K562 (cell line): ENCODE results near the gene RPS2. TPM values are rescaled to one million over a fixed set of nuclear protein-coding genes. Genes with fewer than 3 reads are reported as not detected.
A peak's percentile ranks its signal among the peaks of the same experiment; 100 is the strongest.

Experiments used
- ATAC-seq: fragments of 200-7000 bp; cut with Tn5 transposase; 3 replicates; pipeline ENCODE4 v1.9.1; 2020; ENCODE audit warnings: moderate library complexity
- BruUV-seq: library from RNA; stranded (reverse); fragments of 400-500 nt; replicated peaks from 2 replicates; lab custom pipeline; 2021; lab: Mats Ljungman, UMichigan
- CTCF ChIA-PET: fragments of 300-600 bp; formaldehyde crosslinking; extraction: SDS; loops from one replicate; lab custom pipeline; 2021; ENCODE audit warnings: low intra/inter-chr PET ratio; lab: Yijun Ruan, JAX
- POLR2A ChIA-PET: fragments of 300-600, 350-650 bp; sonication (Branson Sonifier 250); formaldehyde crosslinking; extraction: SDS; loops from one replicate; lab custom pipeline; 2021; ENCODE audit warnings: antibody characterized with exemption, inconsistent platforms; lab: Yijun Ruan, JAX
- DNase-seq, 4 experiments: peaks; one replicate each; pipeline versions ENCODE4 v3.0.0 to v3.0.0-alpha.2; 2011 to 2018; ENCODE audit warnings: low spot score in 3 of 4, mixed read lengths in 3 of 4; ENCODE audit errors: extremely low read depth in 1 of 4
- FAIRE-seq: peaks from 2 replicates; lab custom pipeline; 2011; peaks lifted over from hg19 to GRCh38; lab: Jason Lieb, UNC
- H2AFZ ChIP-seq: 2 replicates; pipeline ENCODE4 v1.6.0; 2011; ENCODE audit warnings: low read depth, low read length, control low read depth, inconsistent platforms
- H3K27ac ChIP-seq: fragments of 200-600 bp; 3 replicates; pipeline ENCODE4 v1.8.0; 2011; ENCODE audit warnings: low read depth, mild to moderate bottlenecking, control low read depth, inconsistent platforms, low read length, moderate library complexity, mixed read lengths; ENCODE audit errors: extremely low read depth
- H3K27me3 ChIP-seq, 2 experiments: fragments of 300-600 bp in 1 of 2; 2 replicates in 1 of 2; 3 replicates in 1 of 2; pipeline versions ENCODE4 v1.6.0 to v1.8.0; 2011; ENCODE audit warnings: inconsistent platforms in 2 of 2, low read length in 2 of 2, mild to moderate bottlenecking in 1 of 2, mixed read lengths in 1 of 2, moderate library complexity in 1 of 2; ENCODE audit not compliant: control insufficient read depth in 2 of 2, insufficient read depth in 2 of 2
- H3K36me3 ChIP-seq: fragments of 300-600 bp; 3 replicates; pipeline ENCODE4 v1.8.0; 2011; ENCODE audit warnings: mild to moderate bottlenecking, low read length, inconsistent platforms; ENCODE audit not compliant: control insufficient read depth, insufficient read depth
- H3K4me1 ChIP-seq, 2 experiments: fragments of 200-600 bp in 1 of 2; replicated peaks in 1 of 2; 2 replicates in 1 of 2; 3 replicates in 1 of 2; pipeline versions ENCODE4 v1.5.1 to v1.8.0; 2011; ENCODE audit warnings: inconsistent platforms in 2 of 2, low read length in 2 of 2, mild to moderate bottlenecking in 1 of 2, mixed read lengths in 1 of 2, moderate library complexity in 1 of 2; ENCODE audit not compliant: control insufficient read depth in 2 of 2, insufficient read depth in 2 of 2
- H3K4me2 ChIP-seq: 2 replicates; pipeline ENCODE4 v1.6.1; 2011; ENCODE audit warnings: low read length, control low read depth, inconsistent platforms, mixed read lengths; ENCODE audit not compliant: insufficient read depth
- H3K4me3 ChIP-seq: fragments of 200-600 bp; sonication (generic), shearing (Covaris generic); 2 replicates; pipeline ENCODE4 v1.5.1; 2016; ENCODE audit warnings: control low read depth, inconsistent platforms
- H3K79me2 ChIP-seq: fragments of 200-600 bp; 3 replicates; pipeline ENCODE4 v1.8.0; 2011; ENCODE audit warnings: low read length, inconsistent platforms; ENCODE audit not compliant: control insufficient read depth, insufficient read depth
- H3K9ac ChIP-seq, 2 experiments: 2 replicates each; pipeline versions ENCODE4 v1.6.0 to v1.6.1; 2011; ENCODE audit warnings: low read depth in 2 of 2, low read length in 2 of 2, control low read depth in 1 of 2, inconsistent platforms in 1 of 2, mild to moderate bottlenecking in 1 of 2, mixed read lengths in 1 of 2; ENCODE audit not compliant: insufficient read depth in 1 of 2
- H3K9me1 ChIP-seq: one replicate; pipeline ENCODE4 v1.6.0; 2011; ENCODE audit warnings: inconsistent platforms, mild to moderate bottlenecking, low read length, moderate library complexity; ENCODE audit not compliant: control insufficient read depth, insufficient read depth
- H3K9me3 ChIP-seq: replicated peaks from 2 replicates; pipeline ENCODE4 v1.5.1; 2011; ENCODE audit warnings: low read depth, low read length, inconsistent platforms; ENCODE audit not compliant: control insufficient read depth, insufficient read depth
- H4K20me1 ChIP-seq: replicated peaks from 2 replicates; pipeline ENCODE4 v1.6.1; 2011; ENCODE audit warnings: low read length, inconsistent platforms, mixed read lengths; ENCODE audit not compliant: control insufficient read depth, insufficient read depth
- FIP1L1 ChIP-seq: fragments of 200-400 bp; formaldehyde crosslinking; IDR thresholded peaks from 2 replicates; pipeline ENCODE4 v1.6.1; 2018; ENCODE audit warnings: mild to moderate bottlenecking, low read depth, low read length; ENCODE audit not compliant: poor library complexity, severe bottlenecking
- HMGN3 ChIP-seq: IDR thresholded peaks from 2 replicates; pipeline ENCODE4 v1.6.1; 2011; ENCODE audit warnings: borderline replicate concordance, low read depth, mild to moderate bottlenecking, mixed read lengths, low read length; ENCODE audit not compliant: insufficient read length; ENCODE audit errors: extremely low read depth
- MCM2 ChIP-seq: fragments of 450-650 bp; IDR thresholded peaks from 2 replicates; pipeline ENCODE4 v1.6.1; 2017; ENCODE audit warnings: low read depth, mild to moderate bottlenecking
- POLR2G ChIP-seq: fragments of 200-400 bp; formaldehyde crosslinking; IDR thresholded peaks from 2 replicates; pipeline ENCODE4 v1.6.1; 2017; ENCODE audit warnings: low read depth, mild to moderate bottlenecking, antibody characterized with exemption, low read length, moderate library complexity
- RBFOX2 ChIP-seq: fragments of 200-400 bp; formaldehyde crosslinking; IDR thresholded peaks from 2 replicates; pipeline ENCODE4 v1.6.1; 2017; ENCODE audit warnings: low read depth, mild to moderate bottlenecking, low read length, moderate library complexity
- RBM22 ChIP-seq: fragments of 200-400 bp; formaldehyde crosslinking; IDR thresholded peaks from 2 replicates; pipeline ENCODE4 v1.6.1; 2018; ENCODE audit warnings: low read length, low read depth; ENCODE audit not compliant: poor library complexity, severe bottlenecking
- ZBTB33 ChIP-seq: sonication (generic); formaldehyde crosslinking; IDR thresholded peaks from 2 replicates; pipeline ENCODE4 v1.8.1; 2023; ENCODE audit warnings: mild to moderate bottlenecking, missing genetic modification reagents
- ZNF217 ChIP-seq: sonication (generic); formaldehyde crosslinking; IDR thresholded peaks from 2 replicates; pipeline ENCODE4 v1.8.0; 2022; ENCODE audit warnings: mild to moderate bottlenecking, missing genetic modification reagents
- WGBS: fragments of 100-300 bp; shearing (Covaris generic); methylation state at CpG from one replicate; pipeline ENCODE4 v1.1.6; 2016; ENCODE audit warnings: low coverage, mixed read lengths; ENCODE audit not compliant: insufficient coverage; ENCODE audit errors: missing lambda C conversion rate; 5-methylcytosine and 5-hydroxymethylcytosine counted together
- in situ Hi-C: fragments of 300-500 bp; cut with MboI; formaldehyde crosslinking; loops from 4 replicates; pipeline ENCODE4 v1.15.0; 2018; ENCODE audit warnings: inconsistent platforms, mixed read lengths
- intact Hi-C: fragments of 100-400 bp; cut with micrococcal nuclease; formaldehyde crosslinking; loops from 2 replicates; pipeline ENCODE4 v1.14.2; 2022
- polyA plus RNA-seq, 8 experiments: library from polyadenylated mRNA; depleted of rRNA in 4 of 8; stranded (reverse) in 5 of 8; unstranded in 3 of 8; fragments of >200 nt; fragmentation: Nextera tagmentation in 2 of 8; fragmentation: Illumina TruSeq in 1 of 8; extraction: Ambion mirVana in 2 of 8; extraction: Trizol in 1 of 8; gene quantifications; 2 replicates each; pipeline versions ENCODE4 v1.2.1 to v1.2.3, GENCODE V29; 2011 to 2014; ENCODE audit warnings: inconsistent platforms in 1 of 8, missing spikeins in 1 of 8
- total RNA-seq, 7 experiments: library from RNA; depleted of rRNA in 6 of 7; stranded (reverse); fragments of >200 nt in 6 of 7; fragmentation: Illumina TruSeq in 2 of 7; extraction: Trizol in 2 of 7; gene quantifications; 2 replicates each; pipeline versions ENCODE4 v1.2.1 to v1.2.3, GENCODE V29; 2011 to 2021; ENCODE audit warnings: low replicate concordance in 1 of 7
- TF ChIP-seq, protein P1 (sequence below): sonication (generic); formaldehyde crosslinking; IDR thresholded peaks from 2 replicates; pipeline ENCODE4 v1.5.0; 2020; ENCODE audit warnings: missing genetic modification reagents

The RPS2 gene
- total and polyA plus RNA-seq, 9 of the 15 experiments (the other 6 are each of a cell fraction or from before 2014, with no cell fraction given) = 834 to 4,794 (median 3,793) TPM

DNA sequence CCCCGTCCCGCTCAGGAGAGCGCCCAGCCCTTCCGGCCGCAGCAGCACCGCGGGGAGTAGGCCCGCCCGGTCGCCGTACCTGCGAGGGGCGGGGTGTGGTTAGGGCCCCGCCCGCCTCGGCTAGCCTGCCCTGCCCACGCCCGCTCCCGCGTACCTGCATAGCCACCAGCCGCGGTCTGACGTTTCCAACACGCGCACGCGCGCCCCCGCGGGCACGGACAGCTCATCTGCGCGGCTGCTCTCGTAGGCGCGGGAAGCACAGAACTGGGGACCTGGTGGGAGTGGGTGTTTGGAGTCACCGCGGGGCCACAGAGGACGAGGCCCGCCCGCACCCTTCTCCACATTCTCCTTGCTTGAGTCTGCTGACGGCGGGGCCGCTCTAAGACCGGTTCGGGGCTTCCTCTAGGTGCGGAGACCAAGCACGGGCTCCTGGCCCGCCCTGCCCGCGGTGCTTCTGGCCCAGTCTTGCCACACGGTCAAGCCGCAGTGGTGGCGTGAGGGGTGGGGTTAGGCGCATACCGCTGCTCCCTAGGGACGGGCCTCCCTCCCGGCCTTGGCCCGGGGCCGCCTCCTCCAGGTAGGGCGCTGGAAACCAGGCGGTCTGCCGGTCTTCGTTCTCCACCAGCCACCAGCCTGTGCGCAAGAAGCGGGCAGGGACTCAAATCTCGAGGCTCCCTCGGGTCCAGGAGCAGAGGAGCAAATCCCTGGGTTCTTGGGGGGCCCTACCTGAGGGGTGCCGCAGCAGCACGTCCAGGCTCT, 14.8 kb upstream of the RPS2 start:
- no peak overlapping the region for H2AFZ ChIP-seq
- peaks cover 50% of the 10 kb centered on the region; the same call in 2 of the 3 replicates for H3K36me3 ChIP-seq
- no TSS peak for BruUV-seq
- H3K4me3 ChIP-seq = no peak overlapping the region
- intact Hi-C loops = no loop called here
- WGBS = 96% methylated on average over 41 of the region's 70 CpGs
- TF ChIP-seq FIP1L1 (peak; percentile 26), HMGN3 (peak; percentile 21), RBFOX2 (peak; percentile 45; the same call in 1 of the 2 replicates), RBM22 (peak; percentile 21), ZBTB33 (CRISPR knock-in tag) (peak; percentile 86), MCM2 (no peak), ZNF217 (CRISPR knock-in tag) (no peak), POLR2G (peak; percentile 2; the same call in 1 of the 2 replicates)
- TF ChIP-seq, protein P1, sequence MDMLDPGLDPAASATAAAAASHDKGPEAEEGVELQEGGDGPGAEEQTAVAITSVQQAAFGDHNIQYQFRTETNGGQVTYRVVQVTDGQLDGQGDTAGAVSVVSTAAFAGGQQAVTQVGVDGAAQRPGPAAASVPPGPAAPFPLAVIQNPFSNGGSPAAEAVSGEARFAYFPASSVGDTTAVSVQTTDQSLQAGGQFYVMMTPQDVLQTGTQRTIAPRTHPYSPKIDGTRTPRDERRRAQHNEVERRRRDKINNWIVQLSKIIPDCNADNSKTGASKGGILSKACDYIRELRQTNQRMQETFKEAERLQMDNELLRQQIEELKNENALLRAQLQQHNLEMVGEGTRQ (CRISPR knock-in tag) = no peak
- no peaks in the 10 kb centered on the region for H3K27me3 ChIP-seq
- no peak for FAIRE-seq
- H3K9ac ChIP-seq = no peak overlapping the region
- H3K4me2 ChIP-seq = no peak overlapping the region
- POLR2A ChIA-PET = interaction anchor here (0.6 to 10.2 kb wide), 3 partner anchors 7 to 36 kb away, joined by 3 to 103 read pairs (median 4); partner anchors contain the start of genes RNF151, RPS2 and TBL3
- ATAC-seq = no peak
- peak in 2 of 4 experiments; percentile 17 to 44 for DNase-seq
- H3K27ac ChIP-seq = no peak overlapping the region
- H4K20me1 ChIP-seq = no peaks in the 10 kb centered on the region
- CTCF ChIA-PET = no interaction called here
- peaks cover 0 to 84% of the 10 kb centered on the region in 2 experiments; a peak in 2 of 5 replicates for H3K4me1 ChIP-seq
- no peaks in the 10 kb centered on the region for H3K9me3 ChIP-seq
- H3K9me1 ChIP-seq = no peaks in the 10 kb centered on the region
- in situ Hi-C loops = no loop called here
- peaks cover 1% of the 10 kb centered on the region; the same call in 1 of the 3 replicates for H3K79me2 ChIP-seq
